Measurements from ENCODE around the gene ZIC1. TPM values are rescaled to one million over a fixed set of nuclear protein-coding genes. Genes with fewer than 3 reads are reported as not detected.

Gene ZIC1
- total and polyA plus RNA-seq, 2 of the 4 experiments (the other 2 are of a cell fraction) = not detected

DNA sequence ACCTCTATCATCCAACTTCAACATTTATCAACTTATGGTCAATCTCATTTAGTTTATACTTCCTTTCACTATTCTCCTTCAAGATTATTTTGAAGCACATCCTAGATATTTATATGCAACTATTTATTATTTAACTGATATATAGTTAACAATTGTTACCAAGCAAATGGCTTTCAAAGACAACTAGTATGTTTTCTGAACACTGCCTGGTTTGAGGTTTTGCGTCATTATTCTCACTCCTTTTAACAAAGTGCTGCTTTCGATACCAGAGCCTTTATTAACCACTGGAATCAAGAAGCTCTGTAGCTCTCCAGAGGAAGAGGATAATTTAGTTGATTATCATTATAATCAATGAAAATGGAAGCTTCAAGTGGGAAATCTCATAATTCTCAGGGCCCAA is 19.6 kb downstream of the ZIC1 start:
- Histone ChIP-seq H3K4me3 (ENCODE audit: insufficient read depth, low read depth, low read length) (no peak overlapping the region), H3K79me1 (ENCODE audit: low read depth in 1 of 2, low read length in 2 of 2) (no peaks in the 10 kb centered on the region), H3K18ac (ENCODE audit: low read depth, low read length) (no peak overlapping the region), H3K4me1 (ENCODE audit: control insufficient read depth, insufficient read depth, low read length) (no peaks in the 10 kb centered on the region), H3K27me3 (ENCODE audit: control insufficient read depth, insufficient read depth, low read length) (peaks cover 16% of the 10 kb centered on the region), H2AK5ac (ENCODE audit: low read depth, low read length) (no peak overlapping the region), H4K5ac (ENCODE audit: low read depth, low read length) (no peak overlapping the region), H4K8ac (ENCODE audit: low read depth in 2 of 2, low read length in 2 of 2) (no peak overlapping the region), H2BK15ac (ENCODE audit: low read depth, low read length) (no peak overlapping the region), H2AK9ac (replicated peaks; ENCODE audit: low read depth, low read length, poor library complexity) (no peak overlapping the region), H3K23ac (ENCODE audit: low read depth, low read length) (no peak overlapping the region), H3K4me2 (ENCODE audit: low read depth, low read length) (no peak overlapping the region), H3K4ac (ENCODE audit: low read depth, low read length) (no peak overlapping the region), H3K9me1 (ENCODE audit: insufficient read depth, low read length) (no peaks in the 10 kb centered on the region), H3K9me3 (ENCODE audit: control insufficient read depth, insufficient read depth, low read length) (peaks cover 5% of the 10 kb centered on the region), H2BK5ac (ENCODE audit: low read depth, low read length, poor library complexity, severe bottlenecking) (no peak overlapping the region), H4K20me1 (ENCODE audit: insufficient read depth, low read length) (no peaks in the 10 kb centered on the region), H3K56ac (ENCODE audit: extremely low read depth, insufficient read depth, low read length) (no peak overlapping the region), H3K36me3 (ENCODE audit: control insufficient read depth, insufficient read depth, low read length) (no peaks in the 10 kb centered on the region), H3K27ac (ENCODE audit: insufficient read depth, low read length) (no peak overlapping the region), H2BK20ac (ENCODE audit: low read depth, low read length) (no peak overlapping the region), H4K91ac (ENCODE audit: insufficient read depth, low read depth, low read length) (no peak overlapping the region), H3K9ac (ENCODE audit: low read depth, low read length) (no peak overlapping the region), H3K14ac (replicated peaks; ENCODE audit: low read depth, low read length) (no peak overlapping the region), H2AFZ (replicated peaks; ENCODE audit: low read length, poor library complexity) (no peak overlapping the region), H2BK120ac (ENCODE audit: low read depth, low read length) (no peak overlapping the region)
- intact Hi-C loops (cut with micrococcal nuclease) (no loop called here), in situ Hi-C loops (cut with MboI; ENCODE audit: low sequenced_read_pairs) (no loop called here), dilution Hi-C loops (cut with HindIII; ENCODE audit: low sequenced_read_pairs, unreplicated experiment) (no loop called here)
- BruUV-seq (replicated peaks) = no TSS peak
- POLR2A ChIA-PET (ENCODE audit: unreplicated experiment) = no interaction called here
- TF ChIP-seq POLR2A (IDR thresholded peaks at IDR 0.05; ENCODE audit: low read depth, low read length) = no peak
- no peak for TF ChIP-seq MAZ (IDR thresholded peaks at IDR 0.05; ENCODE audit: borderline replicate concordance, low read depth, low read length)
- TF ChIP-seq, protein P1, sequence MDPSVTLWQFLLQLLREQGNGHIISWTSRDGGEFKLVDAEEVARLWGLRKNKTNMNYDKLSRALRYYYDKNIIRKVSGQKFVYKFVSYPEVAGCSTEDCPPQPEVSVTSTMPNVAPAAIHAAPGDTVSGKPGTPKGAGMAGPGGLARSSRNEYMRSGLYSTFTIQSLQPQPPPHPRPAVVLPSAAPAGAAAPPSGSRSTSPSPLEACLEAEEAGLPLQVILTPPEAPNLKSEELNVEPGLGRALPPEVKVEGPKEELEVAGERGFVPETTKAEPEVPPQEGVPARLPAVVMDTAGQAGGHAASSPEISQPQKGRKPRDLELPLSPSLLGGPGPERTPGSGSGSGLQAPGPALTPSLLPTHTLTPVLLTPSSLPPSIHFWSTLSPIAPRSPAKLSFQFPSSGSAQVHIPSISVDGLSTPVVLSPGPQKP (IDR thresholded peaks at IDR 0.05; ENCODE audit: borderline replicate concordance, low read depth, low read length) = no peak
- TF ChIP-seq, protein P2, sequence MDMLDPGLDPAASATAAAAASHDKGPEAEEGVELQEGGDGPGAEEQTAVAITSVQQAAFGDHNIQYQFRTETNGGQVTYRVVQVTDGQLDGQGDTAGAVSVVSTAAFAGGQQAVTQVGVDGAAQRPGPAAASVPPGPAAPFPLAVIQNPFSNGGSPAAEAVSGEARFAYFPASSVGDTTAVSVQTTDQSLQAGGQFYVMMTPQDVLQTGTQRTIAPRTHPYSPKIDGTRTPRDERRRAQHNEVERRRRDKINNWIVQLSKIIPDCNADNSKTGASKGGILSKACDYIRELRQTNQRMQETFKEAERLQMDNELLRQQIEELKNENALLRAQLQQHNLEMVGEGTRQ (IDR thresholded peaks at IDR 0.05; ENCODE audit: low read depth, low read length) = no peak
- TF ChIP-seq SMC3 (IDR thresholded peaks at IDR 0.05; ENCODE audit: low read depth, low read length) = no peak
- no peak for TF ChIP-seq BHLHE40 (IDR thresholded peaks at IDR 0.05; ENCODE audit: low read depth, low read length)
- no peak for TF ChIP-seq RCOR1 (IDR thresholded peaks at IDR 0.05; ENCODE audit: insufficient replicate concordance, low read length)
- no peak for TF ChIP-seq RFX5 (IDR thresholded peaks at IDR 0.05; ENCODE audit: low read depth, low read length)
- TF ChIP-seq NFE2L2 (IDR thresholded peaks at IDR 0.05; ENCODE audit: low read depth, low read length) = no peak
- no peak for TF ChIP-seq MXI1 (IDR thresholded peaks at IDR 0.05; ENCODE audit: borderline replicate concordance, low read depth, low read length)
- no peak for TF ChIP-seq CHD1 (IDR thresholded peaks at IDR 0.05; ENCODE audit: low read depth, low read length)
- TF ChIP-seq, protein P3, sequence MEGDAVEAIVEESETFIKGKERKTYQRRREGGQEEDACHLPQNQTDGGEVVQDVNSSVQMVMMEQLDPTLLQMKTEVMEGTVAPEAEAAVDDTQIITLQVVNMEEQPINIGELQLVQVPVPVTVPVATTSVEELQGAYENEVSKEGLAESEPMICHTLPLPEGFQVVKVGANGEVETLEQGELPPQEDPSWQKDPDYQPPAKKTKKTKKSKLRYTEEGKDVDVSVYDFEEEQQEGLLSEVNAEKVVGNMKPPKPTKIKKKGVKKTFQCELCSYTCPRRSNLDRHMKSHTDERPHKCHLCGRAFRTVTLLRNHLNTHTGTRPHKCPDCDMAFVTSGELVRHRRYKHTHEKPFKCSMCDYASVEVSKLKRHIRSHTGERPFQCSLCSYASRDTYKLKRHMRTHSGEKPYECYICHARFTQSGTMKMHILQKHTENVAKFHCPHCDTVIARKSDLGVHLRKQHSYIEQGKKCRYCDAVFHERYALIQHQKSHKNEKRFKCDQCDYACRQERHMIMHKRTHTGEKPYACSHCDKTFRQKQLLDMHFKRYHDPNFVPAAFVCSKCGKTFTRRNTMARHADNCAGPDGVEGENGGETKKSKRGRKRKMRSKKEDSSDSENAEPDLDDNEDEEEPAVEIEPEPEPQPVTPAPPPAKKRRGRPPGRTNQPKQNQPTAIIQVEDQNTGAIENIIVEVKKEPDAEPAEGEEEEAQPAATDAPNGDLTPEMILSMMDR (conservative IDR thresholded peaks at IDR 0.05; ENCODE audit: low read depth, low read length) = no peak
- no peak for DNase-seq
- no peak for ATAC-seq (ENCODE audit: low read depth)
- CTCF ChIA-PET = no interaction called here
- WGBS, 2 experiments (ENCODE audit: extremely low coverage in 2 of 2, insufficient read length in 1 of 2) = no CpG with 5 or more reads among the region's 2 CpGs

Measured in IMR-90 (cell line).